ENCODE results near the gene TLE1. TPM values are rescaled to one million over a fixed set of nuclear protein-coding genes. Genes with fewer than 3 reads are reported as not detected.

Gene TLE1
- total and polyA plus RNA-seq, 9 donors, result 25.8 to 58.1 (median 41.1) TPM

DNA sequence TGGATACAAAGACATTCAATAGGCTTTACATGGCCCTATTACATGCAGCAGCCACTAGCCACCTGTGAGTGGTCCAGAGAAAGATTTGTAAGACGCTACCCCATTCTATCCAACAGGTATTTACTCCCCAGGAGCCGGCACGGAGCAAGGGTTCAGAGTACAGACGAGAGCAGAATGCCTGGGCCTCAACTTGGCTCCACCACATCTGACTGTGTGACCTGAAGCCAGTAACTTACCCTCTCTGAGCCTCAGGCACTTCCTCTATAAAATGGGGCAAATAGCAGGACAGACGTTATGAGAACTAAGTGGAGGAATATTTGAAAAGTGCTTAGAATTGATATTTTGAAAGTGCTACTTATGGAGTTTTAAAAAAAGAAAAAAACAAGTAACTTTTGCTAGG is 100.0 kb downstream of the TLE1 start:
- Histone ChIP-seq H3K4me3 (no peak overlapping the region), H3K36me3 (no peaks in the 10 kb centered on the region), H3K9me3 (no peaks in the 10 kb centered on the region), H3K4me1 (ENCODE audit: insufficient read depth) (peaks cover 3% of the 10 kb centered on the region), H3K27ac (no peak overlapping the region), H3K27me3 (no peaks in the 10 kb centered on the region)
- intact Hi-C loops (cut with DNase I), result no loop called here
- DNase-seq, result no peak
- WGBS, 3 donors, result 90 to 96% (median 94%) methylated on average over 5 of the region's 5 CpGs
- TF ChIP-seq, protein P1, sequence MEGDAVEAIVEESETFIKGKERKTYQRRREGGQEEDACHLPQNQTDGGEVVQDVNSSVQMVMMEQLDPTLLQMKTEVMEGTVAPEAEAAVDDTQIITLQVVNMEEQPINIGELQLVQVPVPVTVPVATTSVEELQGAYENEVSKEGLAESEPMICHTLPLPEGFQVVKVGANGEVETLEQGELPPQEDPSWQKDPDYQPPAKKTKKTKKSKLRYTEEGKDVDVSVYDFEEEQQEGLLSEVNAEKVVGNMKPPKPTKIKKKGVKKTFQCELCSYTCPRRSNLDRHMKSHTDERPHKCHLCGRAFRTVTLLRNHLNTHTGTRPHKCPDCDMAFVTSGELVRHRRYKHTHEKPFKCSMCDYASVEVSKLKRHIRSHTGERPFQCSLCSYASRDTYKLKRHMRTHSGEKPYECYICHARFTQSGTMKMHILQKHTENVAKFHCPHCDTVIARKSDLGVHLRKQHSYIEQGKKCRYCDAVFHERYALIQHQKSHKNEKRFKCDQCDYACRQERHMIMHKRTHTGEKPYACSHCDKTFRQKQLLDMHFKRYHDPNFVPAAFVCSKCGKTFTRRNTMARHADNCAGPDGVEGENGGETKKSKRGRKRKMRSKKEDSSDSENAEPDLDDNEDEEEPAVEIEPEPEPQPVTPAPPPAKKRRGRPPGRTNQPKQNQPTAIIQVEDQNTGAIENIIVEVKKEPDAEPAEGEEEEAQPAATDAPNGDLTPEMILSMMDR (IDR thresholded peaks at IDR 0.05), result no peak
- TF ChIP-seq EP300 (IDR thresholded peaks at IDR 0.05) (no peak), POLR2A (IDR thresholded peaks at IDR 0.05) (no peak)

DNA sequence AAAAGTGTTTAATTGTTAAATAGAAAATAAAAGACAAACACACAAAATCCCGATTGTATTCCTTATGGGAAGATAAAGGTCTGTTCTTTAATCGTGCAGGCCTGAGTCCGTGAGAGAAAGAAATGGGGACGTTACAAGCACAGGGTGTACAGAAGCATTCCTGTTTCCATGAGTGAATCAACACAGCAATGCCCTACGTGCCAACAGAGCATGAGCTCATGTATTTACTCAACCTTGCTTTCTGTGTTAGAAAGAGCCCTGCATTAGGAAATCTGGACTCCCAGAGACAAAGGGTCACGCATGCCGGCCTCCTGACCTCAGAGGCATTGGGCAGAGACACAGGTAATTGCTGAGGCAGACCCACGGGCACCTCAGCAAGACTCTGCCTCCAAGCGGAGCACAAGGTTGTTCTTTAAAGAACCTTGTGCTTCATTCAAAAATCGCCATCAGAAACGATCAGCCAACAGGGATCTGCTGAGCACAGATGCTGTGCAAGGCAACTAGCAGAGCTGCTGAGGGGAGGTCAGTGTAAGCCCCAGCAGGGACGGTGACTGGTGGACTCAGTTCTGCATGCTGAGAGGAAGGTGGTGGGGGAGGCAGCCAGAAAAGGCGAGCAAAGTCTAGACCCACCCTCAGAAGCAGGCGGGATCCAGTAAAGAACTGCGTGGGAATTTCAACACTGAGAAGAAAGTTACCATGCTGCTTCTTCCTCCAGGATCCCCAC is 101.0 kb downstream of the TLE1 start:
- H3K9me3 ChIP-seq, result no peaks in the 10 kb centered on the region
- H3K4me1 ChIP-seq (ENCODE audit: insufficient read depth), result peaks cover 3% of the 10 kb centered on the region
- intact Hi-C loops (cut with DNase I), result no loop called here
- TF ChIP-seq, protein P1 (IDR thresholded peaks at IDR 0.05), result no peak
- TF ChIP-seq EP300 (IDR thresholded peaks at IDR 0.05), result no peak
- TF ChIP-seq POLR2A (IDR thresholded peaks at IDR 0.05), result no peak
- H3K36me3 ChIP-seq, result no peaks in the 10 kb centered on the region
- H3K27ac ChIP-seq, result no peak overlapping the region
- H3K4me3 ChIP-seq, result no peak overlapping the region
- WGBS, 3 donors, result 77 to 82% (median 80%) methylated on average over 15 of the region's 15 CpGs
- no peaks in the 10 kb centered on the region for H3K27me3 ChIP-seq
- no peak for DNase-seq

DNA sequence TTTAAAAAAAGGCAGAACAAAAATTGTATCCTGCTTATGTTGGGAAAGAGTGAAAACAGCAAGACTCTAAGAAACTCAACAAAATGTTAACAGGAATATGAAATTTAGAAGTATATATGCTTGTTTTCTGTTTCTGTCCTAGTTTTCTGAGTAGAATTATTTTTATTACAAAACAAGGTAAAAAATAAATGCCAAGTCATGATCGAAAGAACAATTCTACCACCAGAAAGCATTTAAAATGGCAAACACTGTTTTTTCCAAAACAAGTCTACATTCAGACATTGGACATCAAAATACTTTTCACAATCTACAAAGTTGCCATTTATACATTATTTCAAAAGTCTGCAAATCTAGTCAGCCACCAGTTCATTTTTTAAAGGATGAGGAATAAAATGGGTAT is 102.6 kb downstream of the TLE1 start:
- no peak overlapping the region for H3K4me3 ChIP-seq
- H3K27ac ChIP-seq, result no peak overlapping the region
- H3K4me1 ChIP-seq (ENCODE audit: insufficient read depth), result peaks cover 5% of the 10 kb centered on the region
- no peak for DNase-seq
- 84 to 91% (median 85%) methylated on average over 1 of the region's 1 CpG for WGBS, 3 donors
- no peaks in the 10 kb centered on the region for H3K27me3 ChIP-seq
- TF ChIP-seq, protein P1 (IDR thresholded peaks at IDR 0.05), result no peak
- TF ChIP-seq EP300 (IDR thresholded peaks at IDR 0.05), result no peak
- TF ChIP-seq POLR2A (IDR thresholded peaks at IDR 0.05), result no peak
- H3K36me3 ChIP-seq, result no peaks in the 10 kb centered on the region
- H3K9me3 ChIP-seq, result no peaks in the 10 kb centered on the region
- intact Hi-C loops (cut with DNase I), result no loop called here

DNA sequence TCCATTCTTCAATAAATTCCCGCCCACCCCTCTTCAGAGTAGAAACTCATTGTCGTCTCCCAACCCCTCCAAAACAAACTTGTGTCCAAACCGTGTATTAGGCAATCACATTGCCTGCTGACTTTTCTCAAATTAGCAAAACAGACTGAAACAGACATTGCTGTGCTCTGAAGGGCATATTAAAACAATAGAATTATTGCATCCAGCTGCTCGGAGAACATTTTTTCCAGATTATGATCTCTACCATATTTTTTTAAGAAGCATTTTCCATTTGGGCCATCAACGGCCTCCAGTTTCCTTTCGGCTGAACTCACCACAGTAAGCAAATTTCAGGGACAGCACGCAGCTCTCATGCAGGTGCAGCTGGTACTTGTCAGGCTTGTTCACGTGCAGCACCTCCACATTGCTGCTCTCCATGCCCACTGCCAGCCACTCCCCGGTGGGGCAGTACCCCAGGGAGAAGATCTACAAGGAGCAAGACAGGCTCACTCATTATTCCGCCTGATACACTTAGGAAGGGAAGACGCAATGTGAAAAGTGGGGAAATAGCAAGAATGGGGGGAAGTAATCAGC is 104.1 kb downstream of the TLE1 start:
- Histone ChIP-seq H3K4me3 (no peak overlapping the region), H3K4me1 (ENCODE audit: insufficient read depth) (peaks cover 4% of the 10 kb centered on the region), H3K27ac (no peak overlapping the region), H3K9me3 (no peaks in the 10 kb centered on the region), H3K36me3 (no peaks in the 10 kb centered on the region), H3K27me3 (no peaks in the 10 kb centered on the region)
- intact Hi-C loops (cut with DNase I), result no loop called here
- DNase-seq, result no peak
- TF ChIP-seq EP300 (IDR thresholded peaks at IDR 0.05) (no peak), POLR2A (IDR thresholded peaks at IDR 0.05) (no peak)
- TF ChIP-seq, protein P1 (IDR thresholded peaks at IDR 0.05), result no peak
- WGBS, 3 donors, result 88 to 92% (median 89%) methylated on average over 11 of the region's 11 CpGs
